A549 (cell line): ENCODE results near the gene GBP7. TPM values are rescaled to one million over a fixed set of nuclear protein-coding genes. Genes with fewer than 3 reads are reported as not detected.

ENCODE experiments used
- ATAC-seq, 2 experiments: fragments of 200-7000 bp in 1 of 2; fragments of >200 bp in 1 of 2; cut with Nextera tagmentation in 1 of 2; cut with Tn5 transposase in 1 of 2; 3 replicates each; pipeline versions ENCODE4 v1.8.0 to v1.9.1; 2018 to 2020; ENCODE audit warnings: mild to moderate bottlenecking in 1 of 2, moderate library complexity in 1 of 2
- CTCF ChIA-PET: fragments of 300-600 bp; sonication (Branson Sonifier 250); formaldehyde crosslinking; extraction: SDS; loops from one replicate; lab custom pipeline; 2021; ENCODE audit warnings: antibody characterized with exemption, inconsistent platforms; lab: Yijun Ruan, JAX
- POLR2A ChIA-PET: fragments of 350-600 bp; formaldehyde crosslinking; extraction: SDS; loops from one replicate; lab custom pipeline; 2021; ENCODE audit warnings: antibody characterized with exemption, inconsistent platforms; lab: Yijun Ruan, JAX
- DNase-seq, 2 experiments: peaks; one replicate each; pipeline versions ENCODE4 v3.0.0 to v3.0.0-alpha.2; 2011 to 2016; ENCODE audit warnings: low read depth in 1 of 2, low spot score in 1 of 2
- FAIRE-seq: peaks from 2 replicates; lab custom pipeline; 2011; peaks lifted over from hg19 to GRCh38; lab: Jason Lieb, UNC
- H3K27ac ChIP-seq, 2 experiments: fragments of >200 bp; sonication (Bioruptor Twin); formaldehyde crosslinking; 3 replicates each; pipeline ENCODE4 v1.5.1; 2016 to 2017
- H3K4me1 ChIP-seq: fragments of >200 bp; sonication (Bioruptor Twin); formaldehyde crosslinking; 3 replicates; pipeline ENCODE4 v1.6.1; 2016
- H3K4me2 ChIP-seq: fragments of >200 bp; sonication (Bioruptor Twin); formaldehyde crosslinking; 3 replicates; pipeline ENCODE4 v1.6.1; 2016
- H3K4me3 ChIP-seq: fragments of >200 bp; sonication (Bioruptor Twin); formaldehyde crosslinking; 3 replicates; pipeline ENCODE4 v1.5.1; 2016
- H3K9me3 ChIP-seq: fragments of >200 bp; sonication (Bioruptor Twin); formaldehyde crosslinking; 3 replicates; pipeline ENCODE4 v1.6.1; 2016
- ATOH8 ChIP-seq: fragments of 250-450 bp; sonication (Bioruptor Pico); IDR thresholded peaks from 2 replicates; pipeline ENCODE4 v1.5.0; 2020; ENCODE audit warnings: low read depth, mild to moderate bottlenecking, moderate library complexity
- BCL3 ChIP-seq: fragments of >200 bp; sonication (Bioruptor Twin); formaldehyde crosslinking; IDR thresholded peaks from 3 replicates; pipeline ENCODE4 v1.6.1; 2016
- BHLHE40 ChIP-seq: IDR thresholded peaks from 2 replicates; pipeline ENCODE4 v1.6.1; 2012; ENCODE audit warnings: low read depth, low read length, inconsistent platforms
- CBX2 ChIP-seq: fragments of 200-600 bp; sonication (generic); IDR thresholded peaks from 2 replicates; pipeline ENCODE4 v1.6.1; 2016; ENCODE audit warnings: low read depth, mild to moderate bottlenecking, borderline replicate concordance
- CBX8 ChIP-seq: fragments of 200-600 bp; sonication (generic); IDR thresholded peaks from 2 replicates; pipeline ENCODE4 v1.6.1; 2016
- CHD2 ChIP-seq: fragments of 150-350 bp; IDR thresholded peaks from 2 replicates; pipeline ENCODE4 v1.6.1; 2014; ENCODE audit warnings: low read length; ENCODE audit not compliant: partially characterized antibody
- EHMT2 ChIP-seq: fragments of 200-600 bp; sonication (generic); IDR thresholded peaks from 2 replicates; pipeline ENCODE4 v1.6.1; 2016; ENCODE audit warnings: antibody characterized with exemption, low read depth, mild to moderate bottlenecking, moderate library complexity
- FOSB ChIP-seq: fragments of 250-450 bp; sonication (Bioruptor Pico); IDR thresholded peaks from 2 replicates; pipeline ENCODE4 v1.5.0; 2020; ENCODE audit warnings: mild to moderate bottlenecking, moderate library complexity
- HDAC2 ChIP-seq: fragments of 200-600 bp; sonication (generic); IDR thresholded peaks from 2 replicates; pipeline ENCODE4 v1.6.1; 2016
- HES2 ChIP-seq: fragments of >200 bp; sonication (Bioruptor Twin); formaldehyde crosslinking; IDR thresholded peaks from 2 replicates; pipeline ENCODE4 v1.6.1; 2016
- HOXB13 ChIP-seq: fragments of 250-450 bp; sonication (Bioruptor Pico); IDR thresholded peaks from 2 replicates; pipeline ENCODE4 v1.5.0; 2020; ENCODE audit warnings: low read depth, mild to moderate bottlenecking, moderate library complexity
- HOXB5 ChIP-seq: fragments of 250-450 bp; sonication (Bioruptor Pico); IDR thresholded peaks from 2 replicates; pipeline ENCODE4 v1.5.0; 2020; ENCODE audit warnings: mild to moderate bottlenecking, moderate library complexity
- KDM1A ChIP-seq: fragments of 200-600 bp; sonication (generic); IDR thresholded peaks from 2 replicates; pipeline ENCODE4 v1.6.1; 2016; ENCODE audit warnings: low read depth, mild to moderate bottlenecking
- MAFK ChIP-seq: fragments of 450-650 bp; IDR thresholded peaks from 2 replicates; pipeline ENCODE4 v1.6.1; 2014; ENCODE audit not compliant: partially characterized antibody
- MAZ ChIP-seq: fragments of 150-350 bp; IDR thresholded peaks from 2 replicates; pipeline ENCODE4 v1.6.1; 2014; ENCODE audit warnings: antibody characterized with exemption, low read depth, low read length, borderline replicate concordance
- PHF8 ChIP-seq: fragments of 200-600 bp; sonication (generic); IDR thresholded peaks from 2 replicates; pipeline ENCODE4 v1.6.1; 2016; ENCODE audit warnings: low read depth, mild to moderate bottlenecking, antibody characterized with exemption, moderate library complexity, borderline replicate concordance
- POLR2A ChIP-seq: IDR thresholded peaks from 2 replicates; pipeline ENCODE4 v1.6.1; 2012; ENCODE audit warnings: mild to moderate bottlenecking, low read length
- POLR2AphosphoS2 ChIP-seq: conservative IDR thresholded peaks from 2 replicates; pipeline ENCODE4 v1.6.1; 2012; ENCODE audit warnings: low read length, improper control_type of control experiment, inconsistent platforms
- RCOR1 ChIP-seq: fragments of 150-350 bp; IDR thresholded peaks from 2 replicates; pipeline ENCODE4 v1.6.1; 2014; ENCODE audit warnings: antibody characterized with exemption, low read length, low read depth
- RNF2 ChIP-seq: fragments of 200-600 bp; sonication (generic); IDR thresholded peaks from 2 replicates; pipeline ENCODE4 v1.6.1; 2016; ENCODE audit warnings: low read depth, mild to moderate bottlenecking, antibody characterized with exemption, moderate library complexity, borderline replicate concordance
- SMC3 ChIP-seq: fragments of >200 bp; sonication (Bioruptor Twin); formaldehyde crosslinking; IDR thresholded peaks from 3 replicates; pipeline ENCODE4 v1.6.1; 2018; ENCODE audit warnings: inconsistent platforms
- SREBF2 ChIP-seq: fragments of 450-650 bp; IDR thresholded peaks from 2 replicates; pipeline ENCODE4 v1.6.1; 2014; ENCODE audit warnings: mild to moderate bottlenecking, moderate library complexity
- TP53 ChIP-seq: fragments of 250-450 bp; sonication (Bioruptor Pico); IDR thresholded peaks from 2 replicates; pipeline ENCODE4 v1.5.0; 2021; ENCODE audit warnings: mild to moderate bottlenecking, moderate library complexity
- WGBS: methylation state at CpG from one replicate; pipeline ENCODE4 v1.1.6; 2017; ENCODE audit errors: missing lambda C conversion rate; 5-methylcytosine and 5-hydroxymethylcytosine counted together
- polyA plus RNA-seq, 4 experiments: library from polyadenylated mRNA; depleted of rRNA in 3 of 4; stranded (reverse); fragments of >200 nt; fragmentation: RNase III in 1 of 4; extraction: RNeasy Plus Mini Kit Qiagen cat#74134 plus additional on column Dnase treatment in 1 of 4; gene quantifications; 2 replicates in 3 of 4; 3 replicates in 1 of 4; pipeline ENCODE4 v1.2.3, GENCODE V29; 2011 to 2017
- TF ChIP-seq, protein P1 (sequence below): fragments of 150-350 bp; IDR thresholded peaks from 2 replicates; pipeline ENCODE4 v1.6.1; 2014; ENCODE audit warnings: low read depth, mild to moderate bottlenecking, low read length
- TF ChIP-seq, protein P2 (sequence below): IDR thresholded peaks from 2 replicates; pipeline ENCODE4 v1.6.1; 2012

Gene GBP7
- polyA plus RNA-seq, 2 of the 4 experiments (the other 2 are of a cell fraction), result not detected

DNA sequence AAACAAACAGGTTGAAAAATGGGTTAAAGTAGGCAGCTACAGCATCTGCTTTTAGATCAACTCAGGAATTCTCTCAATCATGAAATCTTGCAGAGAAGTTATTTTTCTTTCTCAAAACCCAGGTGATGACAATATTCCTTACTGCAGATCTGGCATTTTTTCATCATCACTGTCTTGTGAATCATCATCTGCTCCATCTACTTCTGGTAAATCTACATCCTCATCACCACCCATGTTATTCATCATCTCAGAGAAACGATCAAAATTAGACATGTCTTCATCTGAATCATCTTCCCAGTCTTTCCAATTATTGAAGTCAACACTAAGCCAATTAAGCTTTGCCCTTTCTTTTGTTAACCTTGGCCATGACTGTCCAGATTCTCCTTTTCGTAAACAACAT is 71.7 kb downstream of the GBP7 start:
- Histone ChIP-seq H3K4me3 (no peak overlapping the region), H3K4me2 (no peak overlapping the region), H3K4me1 (no peaks in the 10 kb centered on the region), H3K27ac (no peak overlapping the region), H3K9me3 (no peaks in the 10 kb centered on the region)
- no peak for ATAC-seq
- DNase-seq, result no peak
- no peak for TF ChIP-seq KDM1A
- no peak for TF ChIP-seq SMC3
- no peak for TF ChIP-seq RCOR1
- TF ChIP-seq, protein P1, sequence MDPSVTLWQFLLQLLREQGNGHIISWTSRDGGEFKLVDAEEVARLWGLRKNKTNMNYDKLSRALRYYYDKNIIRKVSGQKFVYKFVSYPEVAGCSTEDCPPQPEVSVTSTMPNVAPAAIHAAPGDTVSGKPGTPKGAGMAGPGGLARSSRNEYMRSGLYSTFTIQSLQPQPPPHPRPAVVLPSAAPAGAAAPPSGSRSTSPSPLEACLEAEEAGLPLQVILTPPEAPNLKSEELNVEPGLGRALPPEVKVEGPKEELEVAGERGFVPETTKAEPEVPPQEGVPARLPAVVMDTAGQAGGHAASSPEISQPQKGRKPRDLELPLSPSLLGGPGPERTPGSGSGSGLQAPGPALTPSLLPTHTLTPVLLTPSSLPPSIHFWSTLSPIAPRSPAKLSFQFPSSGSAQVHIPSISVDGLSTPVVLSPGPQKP, result no peak
- TF ChIP-seq BHLHE40, result no peak
- TF ChIP-seq MAFK, result no peak
- no peak for TF ChIP-seq RNF2
- TF ChIP-seq CBX2, result no peak
- TF ChIP-seq BCL3, result no peak
- no peak for TF ChIP-seq CHD2
- TF ChIP-seq HOXB13 (CRISPR knock-in tag), result no peak
- no peak for TF ChIP-seq TP53
- TF ChIP-seq FOSB (CRISPR knock-in tag), result no peak
- no peak for TF ChIP-seq HOXB5 (CRISPR knock-in tag)
- no peak for TF ChIP-seq SREBF2
- TF ChIP-seq HES2, result no peak
- TF ChIP-seq HDAC2, result no peak
- no peak for FAIRE-seq
- ChIA-PET POLR2A (no interaction called here), CTCF (no interaction called here)
- WGBS, result 21% methylated on average over 2 of the region's 2 CpGs

DNA sequence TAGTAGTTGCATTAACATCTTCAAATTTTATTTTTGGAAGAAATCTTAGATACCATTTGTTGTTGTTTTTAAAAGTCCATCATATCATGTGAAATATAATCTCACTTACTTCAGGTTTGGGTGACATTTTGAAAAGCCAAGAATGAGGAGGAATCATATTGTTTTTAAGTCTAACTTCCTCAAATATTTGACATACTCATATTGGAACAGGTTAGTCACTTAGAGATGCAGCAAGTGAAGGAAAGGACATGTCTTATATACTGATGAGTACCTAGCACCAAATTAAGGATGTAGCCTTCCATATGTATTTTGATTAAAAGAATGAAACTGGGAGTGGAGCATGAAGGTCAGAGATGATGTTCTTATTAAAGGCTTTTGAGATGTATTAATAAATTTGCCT is 73.8 kb downstream of the GBP7 start:
- no peak for FAIRE-seq
- H3K9me3 ChIP-seq, result no peaks in the 10 kb centered on the region
- CTCF ChIA-PET, result no interaction called here
- TF ChIP-seq HOXB13 (CRISPR knock-in tag) (no peak), ATOH8 (CRISPR knock-in tag) (no peak), PHF8 (no peak), MAFK (no peak), RCOR1 (no peak), POLR2AphosphoS2 (no peak), KDM1A (no peak), POLR2A (no peak), EHMT2 (no peak), MAZ (no peak), SREBF2 (no peak)
- TF ChIP-seq, all 56 proteins: peak for 0
- POLR2A ChIA-PET, result no interaction called here
- no peaks in the 10 kb centered on the region for H3K4me1 ChIP-seq
- H3K4me3 ChIP-seq, result no peak overlapping the region
- H3K4me2 ChIP-seq, result no peak overlapping the region
- DNase-seq (no peak), ATAC-seq (no peak)
- H3K27ac ChIP-seq, result no peak overlapping the region

DNA sequence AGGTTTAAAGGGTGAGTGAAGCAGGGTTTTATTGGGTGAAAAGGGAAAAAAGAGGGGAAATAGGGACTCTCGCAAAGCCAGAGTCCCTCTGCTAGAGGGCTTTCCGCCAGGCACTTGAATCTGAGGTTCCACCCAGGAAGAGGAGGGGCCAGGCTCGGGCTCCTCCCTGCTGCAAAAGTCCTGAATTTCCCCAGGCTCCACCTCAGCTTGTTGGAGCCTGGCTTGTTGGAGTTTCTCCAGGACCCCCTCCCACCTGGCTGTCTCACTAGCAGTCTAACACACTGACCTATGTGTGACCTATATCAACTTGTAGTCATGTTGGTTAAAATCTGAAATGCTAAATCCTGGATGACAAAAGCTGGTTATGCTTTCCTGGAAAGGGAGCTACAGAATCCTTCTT is 75.4 kb downstream of the GBP7 start:
- ChIA-PET POLR2A (no interaction called here), CTCF (interaction anchor here (1.0 kb wide), 1 partner anchor 20 kb away, joined by 3 read pairs; no protein-coding TSS in a partner anchor)
- Histone ChIP-seq H3K4me2 (no peak overlapping the region), H3K27ac (no peak overlapping the region), H3K4me1 (no peaks in the 10 kb centered on the region), H3K4me3 (no peak overlapping the region), H3K9me3 (no peaks in the 10 kb centered on the region)
- ATAC-seq (no peak), DNase-seq (no peak), FAIRE-seq (no peak)
- WGBS, result 44% methylated on average over 3 of the region's 3 CpGs
- TF ChIP-seq, protein P2, sequence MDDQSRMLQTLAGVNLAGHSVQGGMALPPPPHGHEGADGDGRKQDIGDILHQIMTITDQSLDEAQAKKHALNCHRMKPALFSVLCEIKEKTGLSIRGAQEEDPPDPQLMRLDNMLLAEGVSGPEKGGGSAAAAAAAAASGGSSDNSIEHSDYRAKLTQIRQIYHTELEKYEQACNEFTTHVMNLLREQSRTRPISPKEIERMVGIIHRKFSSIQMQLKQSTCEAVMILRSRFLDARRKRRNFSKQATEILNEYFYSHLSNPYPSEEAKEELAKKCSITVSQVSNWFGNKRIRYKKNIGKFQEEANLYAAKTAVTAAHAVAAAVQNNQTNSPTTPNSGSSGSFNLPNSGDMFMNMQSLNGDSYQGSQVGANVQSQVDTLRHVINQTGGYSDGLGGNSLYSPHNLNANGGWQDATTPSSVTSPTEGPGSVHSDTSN, result no peak
- TF ChIP-seq CBX8, result no peak
